HG03575 (cell line): ENCODE measurements around the gene SH2D3A.
"Not testable (repeated sequence)": the region's sequence is repeated elsewhere in the genome, so short reads cannot be mapped to it uniquely, and the experiment has no call there.

Experiments used
- ATAC-seq: cut with Tn5 transposase; IDR thresholded peaks from one replicate; pipeline ENCODE4 v1.9.1; 2021; ENCODE audit not compliant: unreplicated experiment, insufficient number of reproducible peaks, low FRiP score; ENCODE audit errors: extremely low read depth

Gene SH2D3A

GRCh38 chr19:6713773-6714692, 53.2 kb downstream of the SH2D3A start:
- no peak for ATAC-seq

GRCh38 chr19:6712692-6713670, 54.3 kb downstream of the SH2D3A start:
- no peak for ATAC-seq

DNA sequence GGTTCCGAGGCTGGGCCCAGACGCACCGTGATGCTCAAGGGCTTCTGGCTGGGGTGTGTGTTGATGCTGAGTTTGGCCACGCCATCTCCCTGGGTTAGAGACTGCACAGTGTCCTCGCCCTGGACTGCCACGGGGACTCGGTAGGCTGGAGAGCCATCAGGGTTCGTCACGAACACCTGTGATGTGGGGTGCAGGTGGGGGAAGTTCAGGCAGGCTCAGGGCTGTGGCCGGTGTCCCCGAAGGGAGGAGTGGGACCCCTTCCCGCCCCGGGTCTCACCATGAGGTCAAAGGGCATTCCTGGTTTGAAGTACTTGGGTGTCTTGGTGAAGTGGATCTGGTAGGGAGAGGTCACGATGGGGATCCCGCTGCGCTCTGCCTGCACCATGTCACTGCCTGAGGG, 55.0 kb downstream of the SH2D3A start:
- no peak for ATAC-seq

- ATAC-seq: no peak
Observed at GRCh38 chr19:6711605-6712004, 55.6 kb downstream of the SH2D3A start.

DNA sequence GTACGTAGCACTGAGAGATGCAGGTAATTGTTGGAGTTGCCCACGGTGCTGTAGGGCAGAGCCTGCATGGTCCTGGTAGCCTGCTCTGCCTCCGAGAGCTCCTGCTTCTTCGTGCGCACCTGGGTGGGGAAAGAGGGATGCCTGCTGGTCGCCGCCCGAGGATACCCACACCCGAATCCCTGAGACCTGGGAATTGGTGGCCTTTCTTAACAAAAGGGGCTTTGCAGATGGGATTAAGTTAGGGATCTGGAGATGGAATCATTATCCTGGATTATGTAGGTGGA, 56.2 kb downstream of the SH2D3A start:
- ATAC-seq: no peak

- ATAC-seq: no peak
Observed at GRCh38 chr19:6710273-6711077, 56.8 kb downstream of the SH2D3A start.

DNA sequence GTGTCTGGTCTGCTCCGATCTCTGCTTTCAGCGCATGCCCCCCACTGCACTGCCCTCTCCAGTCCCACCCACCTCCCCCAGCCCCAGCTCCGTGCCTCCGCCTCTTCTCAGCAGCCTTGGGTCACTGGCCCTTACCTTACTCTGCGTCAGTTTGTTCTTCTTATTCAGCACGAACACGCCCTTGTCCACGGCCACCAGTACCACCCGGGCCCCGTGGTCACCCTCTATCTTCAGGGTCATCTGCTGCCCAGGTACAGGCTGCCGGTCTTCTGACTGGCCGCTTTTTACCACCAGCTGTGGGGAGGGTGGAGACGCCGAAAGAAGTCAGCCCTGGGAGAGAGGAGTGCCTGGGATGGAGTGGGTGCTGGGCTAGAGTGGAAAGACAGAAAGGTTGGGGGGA, 57.7 kb downstream of the SH2D3A start:
- ATAC-seq: no peak

- not testable (repeated sequence) for ATAC-seq
Observed at GRCh38 chr19:6708913-6709312, 58.3 kb downstream of the SH2D3A start.

DNA sequence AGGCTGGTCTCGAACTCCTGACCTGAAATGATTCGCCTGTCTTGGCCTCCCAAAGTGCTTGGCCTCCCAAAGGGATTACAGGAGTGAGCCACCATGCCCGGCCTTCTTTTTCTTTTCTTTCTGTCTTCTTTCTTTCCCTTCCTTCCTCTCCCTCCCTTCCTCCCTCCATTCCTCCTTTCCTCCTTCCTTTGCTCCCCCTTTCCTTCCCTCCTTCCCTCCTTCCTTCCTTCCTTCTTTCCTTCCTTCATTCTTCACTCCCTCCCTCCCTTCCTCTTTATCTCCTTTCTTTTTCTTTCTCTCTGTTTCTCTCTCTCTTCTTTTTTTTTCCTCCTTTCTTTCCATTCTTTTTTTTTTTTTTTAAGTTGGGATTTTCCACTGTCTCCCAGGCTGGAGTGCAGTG, 58.9 kb downstream of the SH2D3A start:
- no peak for ATAC-seq

DNA sequence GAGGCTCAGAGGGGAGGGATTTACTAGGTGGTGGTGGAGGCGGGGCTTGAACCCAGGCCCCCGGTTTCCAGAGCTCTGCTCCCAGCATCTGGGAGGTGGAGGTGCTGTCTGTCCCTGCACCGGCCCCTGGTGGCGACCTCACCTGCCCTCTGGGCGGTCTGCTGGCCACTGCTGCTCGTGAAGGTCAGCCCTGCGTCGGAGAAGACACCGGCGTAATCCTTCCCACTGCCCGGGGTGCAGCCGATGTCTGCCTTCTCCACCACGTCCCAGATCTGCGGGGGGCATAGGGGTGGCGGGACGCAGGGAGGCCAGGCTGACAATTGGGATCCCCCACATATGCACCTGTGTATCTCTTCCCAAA, 59.6 kb downstream of the SH2D3A start:
- ATAC-seq: no peak

DNA sequence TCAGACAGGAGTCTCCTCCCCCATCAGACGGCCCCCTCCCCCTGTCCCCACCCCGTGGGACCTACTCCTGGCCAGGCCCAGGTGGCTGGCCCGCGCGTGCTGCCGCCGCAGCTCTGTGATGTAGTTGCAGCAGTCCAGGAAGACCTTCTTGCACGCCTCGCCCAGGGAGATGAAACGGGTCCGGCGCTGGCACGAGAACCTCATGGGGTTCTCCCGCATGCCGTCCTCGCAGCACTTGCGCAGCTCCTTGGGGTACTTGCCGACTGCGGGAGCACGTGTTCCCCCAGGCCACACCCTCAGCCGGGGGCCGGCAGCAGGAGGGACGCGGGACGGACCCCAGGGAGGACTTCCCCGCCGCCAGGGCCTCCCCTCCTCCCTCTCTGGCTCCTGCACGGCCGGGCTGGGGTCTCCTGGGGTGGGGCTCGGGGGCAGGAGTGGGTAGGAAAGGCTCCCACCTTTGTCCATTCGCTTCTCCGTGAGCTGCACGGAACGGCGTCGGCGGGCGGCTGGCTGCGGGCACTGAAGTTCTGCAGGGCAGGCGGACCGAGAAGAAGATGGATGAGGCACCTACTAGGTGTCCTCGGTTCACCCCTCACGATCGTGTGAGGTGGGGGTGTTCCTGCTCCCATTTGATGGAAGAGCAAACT, 60.1 kb downstream of the SH2D3A start:
- ATAC-seq: no peak

DNA sequence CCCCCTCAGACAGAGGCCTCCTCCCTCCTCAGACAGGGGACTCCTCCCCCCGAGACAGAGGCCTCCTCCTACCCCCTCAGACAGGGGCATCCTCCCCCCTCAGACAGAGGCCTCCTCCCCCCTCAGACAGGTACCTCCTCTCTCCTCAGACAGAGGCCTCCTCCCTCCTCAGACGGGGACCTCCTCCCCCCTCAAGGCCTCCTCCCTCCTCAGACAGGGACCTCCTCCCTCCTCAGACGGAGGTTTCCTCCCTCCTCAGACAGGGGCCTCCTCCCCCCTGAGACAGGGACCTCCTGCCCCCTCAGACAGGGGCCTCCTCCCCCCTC, 60.6 kb downstream of the SH2D3A start:
- ATAC-seq: no peak

GRCh38 chr19:6705931-6706632, 61.2 kb downstream of the SH2D3A start:
- no peak for ATAC-seq
